BLaER1 treated with 17β-estradiol and CSF1 and Interleukin-3, amounts not matched to agents 10 nM and 100 nM (cell line): ENCODE results near the gene PPP1R3F.

Experiments
- H3K27ac ChIP-seq, 11 experiments: shearing (Covaris generic); formaldehyde crosslinking; 2 replicates each; pipeline ENCODE4 v1.8.1; 2022
- H3K27me3 ChIP-seq, 11 experiments: shearing (Covaris generic); formaldehyde crosslinking; 2 replicates each; pipeline ENCODE4 v1.8.1; 2022
- H3K36me3 ChIP-seq, 11 experiments: shearing (Covaris generic); formaldehyde crosslinking; 2 replicates each; pipeline ENCODE4 v1.8.1; 2022
- H3K4me1 ChIP-seq, 10 experiments: shearing (Covaris generic); formaldehyde crosslinking; 2 replicates each; pipeline ENCODE4 v1.8.1; 2022
- H3K4me2 ChIP-seq, 11 experiments: shearing (Covaris generic); formaldehyde crosslinking; 2 replicates each; pipeline ENCODE4 v1.8.1; 2022
- H3K4me3 ChIP-seq, 10 experiments: shearing (Covaris generic); formaldehyde crosslinking; 2 replicates each; pipeline ENCODE4 v1.8.1; 2022
- H3K9ac ChIP-seq, 11 experiments: shearing (Covaris generic); formaldehyde crosslinking; 2 replicates each; pipeline ENCODE4 v1.8.1; 2022
- H3K9me3 ChIP-seq, 11 experiments: shearing (Covaris generic); formaldehyde crosslinking; replicated peaks in 1 of 11; 2 replicates each; pipeline ENCODE4 v1.8.1; 2022
- H4K20me1 ChIP-seq, 11 experiments: shearing (Covaris generic); formaldehyde crosslinking; 2 replicates each; pipeline ENCODE4 v1.8.1; 2022
- Cebpa-rat ChIP-seq, 11 experiments: shearing (Covaris generic); IDR thresholded peaks; 2 replicates each; pipeline ENCODE4 v1.8.1; 2022

The PPP1R3F gene

GRCh38 chrX:49269767-49270248, at the start of gene PPP1R3F:
Gene PPP1R3F, plus strand, starts transcription at chrX:49269793. Its CDS starts 77 bp downstream, at chrX:49269870.
- H3K27me3 ChIP-seq, result peaks cover 37 to 79% (median 69%) of the 10 kb centered on the region in 11 experiments
- peak within 1 kb of the TSS; percentile 71 to 80 (median 74) for H3K4me3 ChIP-seq
- H3K4me2 ChIP-seq, result peak within 1 kb of the TSS; percentile 74 to 92 (median 89)
- peak within 1 kb of the TSS; percentile 89 to 95 (median 93) for H3K27ac ChIP-seq
- peaks cover 0 to 8% (median 0%) of the 10 kb centered on the region in 11 experiments; a peak in 3 of 22 replicates for H3K36me3 ChIP-seq
- TF ChIP-seq Cebpa-rat (IDR thresholded peaks at IDR 0.05), result no peak
- peaks cover 0 to 14% (median 0%) of the 10 kb centered on the region in 11 experiments; a peak in 7 of 22 replicates for H3K9me3 ChIP-seq
- peaks cover 25 to 31% (median 30%) of the 10 kb centered on the region in 10 experiments for H3K4me1 ChIP-seq
- H3K9ac ChIP-seq, result peak within 1 kb of the TSS; percentile 88 to 95 (median 93)
- peaks cover 6 to 35% (median 21%) of the 10 kb centered on the region in 11 experiments; a peak in 15 of 22 replicates for H4K20me1 ChIP-seq

GRCh38 chrX:49220100-49220499, 49.5 kb upstream of the PPP1R3F start:
- TF ChIP-seq Cebpa-rat (IDR thresholded peaks at IDR 0.05), result no peak
- H3K9ac ChIP-seq, result no peak overlapping the region
- H3K4me3 ChIP-seq, result no peak overlapping the region
- H3K27me3 ChIP-seq, result peaks cover 14 to 83% (median 41%) of the 10 kb centered on the region in 11 experiments; a peak in 18 of 22 replicates
- H3K27ac ChIP-seq, result no peak overlapping the region
- H3K4me2 ChIP-seq, result no peak overlapping the region
- H3K4me1 ChIP-seq, result peaks cover 0 to 4% (median 0%) of the 10 kb centered on the region in 10 experiments; a peak in 1 of 20 replicates
- peaks cover 0 to 12% (median 0%) of the 10 kb centered on the region in 11 experiments; a peak in 1 of 22 replicates for H4K20me1 ChIP-seq
- no peaks in the 10 kb centered on the region for H3K36me3 ChIP-seq
- H3K9me3 ChIP-seq, result no peaks in the 10 kb centered on the region

GRCh38 chrX:49221868-49222267, 47.7 kb upstream of the PPP1R3F start:
- no peak overlapping the region for H3K9ac ChIP-seq

GRCh38 chrX:49225858-49226257, 43.7 kb upstream of the PPP1R3F start:
- no peak overlapping the region for H3K27ac ChIP-seq
- no peak for TF ChIP-seq Cebpa-rat (IDR thresholded peaks at IDR 0.05)
- H3K4me3 ChIP-seq, result no peak overlapping the region
- H3K27me3 ChIP-seq, result peaks cover 12 to 57% (median 37%) of the 10 kb centered on the region in 11 experiments; a peak in 18 of 22 replicates
- H4K20me1 ChIP-seq, result no peaks in the 10 kb centered on the region
- no peak overlapping the region for H3K9ac ChIP-seq
- H3K36me3 ChIP-seq, result no peaks in the 10 kb centered on the region
- peaks cover 0 to 21% (median 3%) of the 10 kb centered on the region in 11 experiments; a peak in 9 of 22 replicates for H3K9me3 ChIP-seq
- H3K4me2 ChIP-seq, result no peak overlapping the region
- H3K4me1 ChIP-seq, result peaks cover 0 to 6% (median 0%) of the 10 kb centered on the region in 10 experiments; a peak in 1 of 20 replicates

More at GRCh38 chrX:49221868-49222267, 47.7 kb upstream of the PPP1R3F start:
- no peak for TF ChIP-seq Cebpa-rat (IDR thresholded peaks at IDR 0.05)
- Histone ChIP-seq H3K4me3 (no peak overlapping the region), H3K4me1 (peaks cover 0 to 4% (median 0%) of the 10 kb centered on the region in 10 experiments; a peak in 1 of 20 replicates), H3K4me2 (no peak overlapping the region), H3K27me3 (peaks cover 14 to 81% (median 47%) of the 10 kb centered on the region in 11 experiments; a peak in 18 of 22 replicates), H3K27ac (no peak overlapping the region), H3K9me3 (no peaks in the 10 kb centered on the region), H4K20me1 (peaks cover 0 to 12% (median 0%) of the 10 kb centered on the region in 11 experiments; a peak in 1 of 22 replicates), H3K36me3 (no peaks in the 10 kb centered on the region)

GRCh38 chrX:49226946-49227345, 42.6 kb upstream of the PPP1R3F start:
- Histone ChIP-seq H3K27ac (no peak overlapping the region), H3K36me3 (no peaks in the 10 kb centered on the region), H3K4me3 (no peak overlapping the region), H4K20me1 (no peaks in the 10 kb centered on the region), H3K9ac (no peak overlapping the region), H3K9me3 (peaks cover 0 to 28% (median 7%) of the 10 kb centered on the region in 11 experiments; a peak in 10 of 22 replicates), H3K4me1 (peaks cover 0 to 6% (median 0%) of the 10 kb centered on the region in 10 experiments; a peak in 1 of 20 replicates), H3K4me2 (no peak overlapping the region), H3K27me3 (peaks cover 7 to 59% (median 34%) of the 10 kb centered on the region in 11 experiments; a peak in 19 of 22 replicates)
- no peak for TF ChIP-seq Cebpa-rat (IDR thresholded peaks at IDR 0.05)

GRCh38 chrX:49227726-49228125, 41.9 kb upstream of the PPP1R3F start:
- H4K20me1 ChIP-seq, result no peaks in the 10 kb centered on the region
- no peaks in the 10 kb centered on the region for H3K36me3 ChIP-seq
- H3K9me3 ChIP-seq, result peaks cover 0 to 28% (median 7%) of the 10 kb centered on the region in 11 experiments; a peak in 10 of 22 replicates
- no peak overlapping the region for H3K4me2 ChIP-seq
- no peak overlapping the region for H3K9ac ChIP-seq
- H3K27me3 ChIP-seq, result peaks cover 7 to 52% (median 31%) of the 10 kb centered on the region in 11 experiments; a peak in 19 of 22 replicates
- no peak for TF ChIP-seq Cebpa-rat (IDR thresholded peaks at IDR 0.05)
- peaks cover 0 to 6% (median 0%) of the 10 kb centered on the region in 10 experiments; a peak in 1 of 20 replicates for H3K4me1 ChIP-seq
- H3K4me3 ChIP-seq, result no peak overlapping the region
- no peak overlapping the region for H3K27ac ChIP-seq

- no peak overlapping the region for H3K9ac ChIP-seq
- H3K36me3 ChIP-seq, result no peaks in the 10 kb centered on the region
- H4K20me1 ChIP-seq, result no peaks in the 10 kb centered on the region
- H3K27me3 ChIP-seq, result peaks cover 7 to 47% (median 27%) of the 10 kb centered on the region in 11 experiments; a peak in 17 of 22 replicates
- H3K4me1 ChIP-seq, result peaks cover 0 to 6% (median 0%) of the 10 kb centered on the region in 10 experiments; a peak in 1 of 20 replicates
- H3K27ac ChIP-seq, result no peak overlapping the region
- no peak overlapping the region for H3K4me3 ChIP-seq
- no peak for TF ChIP-seq Cebpa-rat (IDR thresholded peaks at IDR 0.05)
- peaks cover 0 to 28% (median 7%) of the 10 kb centered on the region in 11 experiments; a peak in 10 of 22 replicates for H3K9me3 ChIP-seq
- H3K4me2 ChIP-seq, result no peak overlapping the region
Observed at GRCh38 chrX:49228185-49228584, 41.4 kb upstream of the PPP1R3F start.

- peaks cover 0 to 29% (median 11%) of the 10 kb centered on the region in 11 experiments; a peak in 14 of 22 replicates for H3K27me3 ChIP-seq
- H3K4me3 ChIP-seq, result peak overlapping the region in 1 of 10 experiments; percentile 11; a peak in 1 of 20 replicates
- peaks cover 0 to 6% (median 0%) of the 10 kb centered on the region in 10 experiments; a peak in 1 of 20 replicates for H3K4me1 ChIP-seq
- TF ChIP-seq Cebpa-rat (IDR thresholded peaks at IDR 0.05), result no peak
- peak overlapping the region in 5 of 11 experiments; percentile 11 to 43 (median 35); a peak in 7 of 22 replicates for H3K4me2 ChIP-seq
- peaks cover 0 to 28% (median 7%) of the 10 kb centered on the region in 11 experiments; a peak in 11 of 22 replicates for H3K9me3 ChIP-seq
- H3K9ac ChIP-seq, result no peak overlapping the region
- H4K20me1 ChIP-seq, result no peaks in the 10 kb centered on the region
- no peaks in the 10 kb centered on the region for H3K36me3 ChIP-seq
- no peak overlapping the region for H3K27ac ChIP-seq
Observed at GRCh38 chrX:49230500-49231232, 38.9 kb upstream of the PPP1R3F start.
